Transverse colon (tissue), 3 donors: ENCODE measurements around the gene ATRN.

ENCODE experiments used
- EP300 ChIP-seq: sonication (generic); formaldehyde crosslinking; IDR thresholded peaks from one replicate; pipeline ENCODE4 v1.6.1; 2017; ENCODE audit warnings: antibody characterized with exemption, low read depth
- POLR2A ChIP-seq: fragments of 450-650 bp; IDR thresholded peaks from one replicate; pipeline ENCODE4 v1.6.1; 2016; ENCODE audit warnings: antibody characterized with exemption, mild to moderate bottlenecking, moderate library complexity
- TF ChIP-seq, protein P1 (sequence below), 5 experiments: fragments of 200-600 bp in 3 of 5; fragments of 450-650 bp in 2 of 5; sonication (generic) in 3 of 5; IDR thresholded peaks; 1 replicate in 2 of 5; 2 replicates in 3 of 5; pipeline ENCODE4 v1.5.1; 2016 to 2017; ENCODE audit warnings: antibody characterized with exemption in 5 of 5, inconsistent platforms in 3 of 5, mild to moderate bottlenecking in 2 of 5, moderate library complexity in 1 of 5

DNA sequence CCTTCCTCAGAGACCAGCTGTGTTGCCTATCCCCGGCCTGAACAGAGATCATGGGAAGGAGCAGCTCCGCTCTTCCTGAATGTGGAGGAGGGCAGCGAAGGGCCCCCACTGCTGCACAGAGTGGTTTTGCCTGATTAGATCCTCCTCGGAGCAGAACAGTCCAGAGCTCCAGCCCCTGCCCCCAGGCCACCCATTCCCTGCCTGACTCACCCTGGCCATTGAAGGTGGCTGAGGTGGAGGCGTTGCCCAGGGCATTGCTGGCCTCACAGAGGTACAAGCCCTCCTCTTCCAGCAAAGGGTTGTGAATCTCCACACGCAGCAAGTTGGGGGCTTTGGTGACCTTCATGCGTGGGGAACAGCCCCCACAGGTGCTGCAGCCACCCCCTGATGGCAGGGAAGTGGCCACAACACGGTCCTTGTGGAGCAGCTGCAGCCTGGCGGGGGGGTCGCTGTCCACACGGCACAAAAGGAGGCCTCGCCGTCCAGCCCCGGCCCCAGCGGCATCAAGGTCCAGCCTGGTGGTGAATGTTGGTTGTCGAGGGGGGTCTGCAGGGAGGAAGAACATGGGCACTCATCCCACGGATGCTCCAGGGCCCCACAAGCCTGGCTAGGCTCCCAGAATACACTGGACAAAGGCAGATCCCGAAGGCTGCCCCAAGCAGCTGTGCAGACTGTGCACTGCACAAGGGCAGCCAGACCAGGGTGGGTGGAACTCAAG is 226.9 kb downstream of the ATRN start:
- TF ChIP-seq, protein P1, sequence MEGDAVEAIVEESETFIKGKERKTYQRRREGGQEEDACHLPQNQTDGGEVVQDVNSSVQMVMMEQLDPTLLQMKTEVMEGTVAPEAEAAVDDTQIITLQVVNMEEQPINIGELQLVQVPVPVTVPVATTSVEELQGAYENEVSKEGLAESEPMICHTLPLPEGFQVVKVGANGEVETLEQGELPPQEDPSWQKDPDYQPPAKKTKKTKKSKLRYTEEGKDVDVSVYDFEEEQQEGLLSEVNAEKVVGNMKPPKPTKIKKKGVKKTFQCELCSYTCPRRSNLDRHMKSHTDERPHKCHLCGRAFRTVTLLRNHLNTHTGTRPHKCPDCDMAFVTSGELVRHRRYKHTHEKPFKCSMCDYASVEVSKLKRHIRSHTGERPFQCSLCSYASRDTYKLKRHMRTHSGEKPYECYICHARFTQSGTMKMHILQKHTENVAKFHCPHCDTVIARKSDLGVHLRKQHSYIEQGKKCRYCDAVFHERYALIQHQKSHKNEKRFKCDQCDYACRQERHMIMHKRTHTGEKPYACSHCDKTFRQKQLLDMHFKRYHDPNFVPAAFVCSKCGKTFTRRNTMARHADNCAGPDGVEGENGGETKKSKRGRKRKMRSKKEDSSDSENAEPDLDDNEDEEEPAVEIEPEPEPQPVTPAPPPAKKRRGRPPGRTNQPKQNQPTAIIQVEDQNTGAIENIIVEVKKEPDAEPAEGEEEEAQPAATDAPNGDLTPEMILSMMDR (IDR thresholded peaks at IDR 0.05) = no peak
- TF ChIP-seq POLR2A (no peak), EP300 (no peak)
